T-cell (primary cell): Measurements from ENCODE around the gene COG6. TPM values are rescaled to one million over a fixed set of nuclear protein-coding genes. Genes with fewer than 3 reads are reported as not detected.

ENCODE experiments used
- ATAC-seq, 4 experiments: fragments of 200-7000 bp in 3 of 4; fragments of 150-1000 bp in 1 of 4; cut with Tn5 transposase; replicated peaks in 1 of 4; 1 replicate in 3 of 4; 2 replicates in 1 of 4; pipeline ENCODE4 v1.10.0; 2021; ENCODE audit warnings: moderate library complexity in 3 of 4, mild to moderate bottlenecking in 2 of 4, moderate number of reproducible peaks in 1 of 4
- CTCF ChIA-PET, 2 donors: fragments of 300-600 bp; sonication (Branson Sonifier 250); formaldehyde crosslinking; loops; one replicate each; lab custom pipeline; 2022; ENCODE audit warnings: antibody characterized with exemption in 2 of 2; lab: Charles Lee
- POLR2A ChIA-PET, 2 donors: fragments of 300-600 bp; sonication (Branson Sonifier 250); formaldehyde crosslinking; loops; one replicate each; lab custom pipeline; 2022; ENCODE audit warnings: antibody characterized with exemption in 2 of 2; lab: Charles Lee
- DNase-seq, 35 experiments: peaks; one replicate each; pipeline versions ENCODE4 v3.0.0 to v3.0.0-alpha.2; 2013 to 2023
- H3K27ac ChIP-seq: one replicate; pipeline ENCODE4 v1.5.1; 2013; ENCODE audit warnings: low read length
- H3K27me3 ChIP-seq, 2 experiments: replicated peaks in 1 of 2; 1 replicate in 1 of 2; 2 replicates in 1 of 2; pipeline versions ENCODE4 v1.6.1 to v1.7.0; 2013; ENCODE audit warnings: low read length in 1 of 2, mixed read lengths in 1 of 2; ENCODE audit not compliant: control insufficient read depth in 2 of 2, insufficient read depth in 2 of 2; ENCODE audit errors: extremely low read depth in 1 of 2
- H3K36me3 ChIP-seq, 2 donors: 1 replicate in 1 of 2; 2 replicates in 1 of 2; pipeline versions ENCODE4 v1.6.1 to v1.7.0; 2013; ENCODE audit warnings: low read length in 1 of 2; ENCODE audit not compliant: control insufficient read depth in 2 of 2, insufficient read depth in 1 of 2; ENCODE audit errors: extremely low read depth in 1 of 2
- H3K4me1 ChIP-seq, 2 experiments: 1 replicate in 1 of 2; 2 replicates in 1 of 2; pipeline versions ENCODE4 v1.6.1 to v1.7.0; 2013; ENCODE audit warnings: low read length in 2 of 2, mixed read lengths in 1 of 2; ENCODE audit not compliant: insufficient read depth in 2 of 2, control insufficient read depth in 1 of 2; ENCODE audit errors: extremely low read depth in 1 of 2
- H3K4me3 ChIP-seq, 2 donors: 1 replicate in 1 of 2; 2 replicates in 1 of 2; pipeline versions ENCODE4 v1.5.1 to v1.7.0; 2013; ENCODE audit warnings: mild to moderate bottlenecking in 2 of 2, low read length in 1 of 2, moderate library complexity in 1 of 2; ENCODE audit not compliant: control insufficient read depth in 1 of 2; ENCODE audit errors: extremely low read depth in 1 of 2
- H3K9me3 ChIP-seq: 2 replicates; pipeline ENCODE4 v1.7.0; 2013
- H3K27ac Mint-ChIP-seq, 2 donors: one replicate each; pipeline ENCODE4 v1.8.0; 2020 to 2021; ENCODE audit warnings: mild to moderate bottlenecking in 2 of 2, mixed read lengths in 2 of 2
- H3K27me3 Mint-ChIP-seq, 2 donors: one replicate each; pipeline ENCODE4 v1.8.0; 2021 to 2022; ENCODE audit warnings: mixed read lengths in 2 of 2
- H3K36me3 Mint-ChIP-seq: one replicate; pipeline ENCODE4 v1.8.0; 2021; ENCODE audit warnings: mixed read lengths
- H3K4me1 Mint-ChIP-seq, 3 donors: one replicate each; pipeline ENCODE4 v1.8.0; 2020 to 2022; ENCODE audit warnings: mixed read lengths in 3 of 3, mild to moderate bottlenecking in 1 of 3
- H3K4me3 Mint-ChIP-seq, 3 donors: one replicate each; pipeline ENCODE4 v1.8.0; 2020 to 2022; ENCODE audit warnings: mild to moderate bottlenecking in 3 of 3, mixed read lengths in 3 of 3, moderate library complexity in 3 of 3
- H3K9me3 Mint-ChIP-seq, 3 donors: one replicate each; pipeline ENCODE4 v1.8.0; 2020 to 2022; ENCODE audit warnings: mixed read lengths in 3 of 3
- WGBS: methylation state at CpG from one replicate; pipeline ENCODE4 v1.1.5; 2013; ENCODE audit warnings: missing lambda C conversion rate; ENCODE audit not compliant: insufficient coverage; 5-methylcytosine and 5-hydroxymethylcytosine counted together
- total RNA-seq, 35 experiments: library from RNA in 6 of 35; stranded (reverse) in 6 of 35; fragments of 120-200 nt in 1 of 35; gene quantifications; one replicate each; pipeline versions ENCODE4 v1.2.1 to v1.2.4 and lab custom pipeline; 2013 to 2026

Gene COG6
- total RNA-seq, 5 donors from 2014 or later (not counting 1 experiment from before 2014, with no cell fraction given), result 28.4 to 31.7 (median 30.7) TPM

- POLR2A ChIA-PET, result no interaction called here
Observed at GRCh38 chr13:39784347-39784746, 128.9 kb downstream of the COG6 start.

GRCh38 chr13:39786091-39786490 lies 130.6 kb downstream of the COG6 start:
- ChIA-PET CTCF (no interaction called here), POLR2A (interaction anchor here in 1 of 2 donors (0.6 kb wide), 1 partner anchor 903 kb away, joined by 3 read pairs; no protein-coding TSS in a partner anchor)
- WGBS, result 88% methylated on average over 4 of the region's 4 CpGs
- H3K36me3 Mint-ChIP-seq, result peaks cover 8% of the 10 kb centered on the region
- H3K27ac Mint-ChIP-seq, result no peak overlapping the region
- Histone ChIP-seq H3K4me1 (no peaks in the 10 kb centered on the region), H3K4me3 (no peak overlapping the region), H3K27me3 (no peaks in the 10 kb centered on the region), H3K27ac (no peak overlapping the region), H3K9me3 (peaks cover 6% of the 10 kb centered on the region), H3K36me3 (no peaks in the 10 kb centered on the region)
- H3K4me3 Mint-ChIP-seq, result no peak overlapping the region
- H3K4me1 Mint-ChIP-seq, result peaks cover 0 to 4% (median 1%) of the 10 kb centered on the region in 3 donors
- H3K9me3 Mint-ChIP-seq, result peaks cover 9 to 13% (median 10%) of the 10 kb centered on the region in 3 donors
- peaks cover 0 to 3% of the 10 kb centered on the region in 2 donors for H3K27me3 Mint-ChIP-seq
- ATAC-seq, result no peak
- DNase-seq, result no peak

More at GRCh38 chr13:39784347-39784746, 128.9 kb downstream of the COG6 start:
- H3K9me3 ChIP-seq, result no peaks in the 10 kb centered on the region
- H3K4me3 ChIP-seq, result no peak overlapping the region
- H3K36me3 Mint-ChIP-seq, result peaks cover 5% of the 10 kb centered on the region
- ATAC-seq, result no peak
- CTCF ChIA-PET, result no interaction called here
- peaks cover 0 to 3% of the 10 kb centered on the region in 2 donors for H3K27me3 Mint-ChIP-seq
- H3K4me1 ChIP-seq, result peaks cover 2 to 4% of the 10 kb centered on the region in 2 experiments
- peaks cover 5 to 10% (median 6%) of the 10 kb centered on the region in 3 donors for H3K9me3 Mint-ChIP-seq
- no peaks in the 10 kb centered on the region for H3K27me3 ChIP-seq
- no peaks in the 10 kb centered on the region for H3K36me3 ChIP-seq
- H3K4me3 Mint-ChIP-seq, result no peak overlapping the region
- no peak overlapping the region for H3K27ac Mint-ChIP-seq
- peaks cover 4 to 12% (median 12%) of the 10 kb centered on the region in 3 donors for H3K4me1 Mint-ChIP-seq
- 89% methylated on average over 1 of the region's 1 CpG for WGBS
- no peak for DNase-seq
- no peak overlapping the region for H3K27ac ChIP-seq

GRCh38 chr13:39787086-39787487 lies 131.6 kb downstream of the COG6 start:
- WGBS, result no CpG with 5 or more reads among the region's 1 CpG
- CTCF ChIA-PET, result no interaction called here
- no peaks in the 10 kb centered on the region for H3K27me3 ChIP-seq
- H3K27ac ChIP-seq, result no peak overlapping the region
- DNase-seq (no peak), ATAC-seq (no peak)
- H3K9me3 ChIP-seq, result peaks cover 6% of the 10 kb centered on the region
- H3K36me3 Mint-ChIP-seq, result peaks cover 9% of the 10 kb centered on the region
- H3K9me3 Mint-ChIP-seq, result peaks cover 9 to 14% (median 10%) of the 10 kb centered on the region in 3 donors
- POLR2A ChIA-PET, result no interaction called here
- H3K27ac Mint-ChIP-seq, result no peak overlapping the region
- H3K27me3 Mint-ChIP-seq, result peaks cover 0 to 3% of the 10 kb centered on the region in 2 donors
- no peak overlapping the region for H3K4me3 ChIP-seq
- no peak overlapping the region for H3K4me3 Mint-ChIP-seq
- H3K4me1 Mint-ChIP-seq, result no peaks in the 10 kb centered on the region
- H3K4me1 ChIP-seq, result no peaks in the 10 kb centered on the region
- no peaks in the 10 kb centered on the region for H3K36me3 ChIP-seq

- Histone ChIP-seq H3K27me3 (no peaks in the 10 kb centered on the region), H3K27ac (no peak overlapping the region), H3K36me3 (no peaks in the 10 kb centered on the region), H3K4me1 (no peaks in the 10 kb centered on the region), H3K4me3 (no peak overlapping the region), H3K9me3 (peaks cover 6% of the 10 kb centered on the region)
- POLR2A ChIA-PET, result no interaction called here
- WGBS, result 86% methylated on average over 1 of the region's 5 CpGs
- ATAC-seq, result no peak
- Mint-ChIP-seq H3K27me3 (peaks cover 0 to 3% of the 10 kb centered on the region in 2 donors), H3K36me3 (peaks cover 10% of the 10 kb centered on the region), H3K9me3 (peaks cover 9 to 18% (median 10%) of the 10 kb centered on the region in 3 donors), H3K4me3 (no peak overlapping the region), H3K27ac (no peak overlapping the region), H3K4me1 (no peaks in the 10 kb centered on the region)
- CTCF ChIA-PET, result no interaction called here
- DNase-seq, result no peak
Observed at GRCh38 chr13:39788102-39788501, 132.6 kb downstream of the COG6 start.

- DNase-seq (no peak), ATAC-seq (no peak)
- Histone ChIP-seq H3K4me1 (no peaks in the 10 kb centered on the region), H3K36me3 (no peaks in the 10 kb centered on the region), H3K27me3 (no peaks in the 10 kb centered on the region), H3K9me3 (peaks cover 6% of the 10 kb centered on the region), H3K27ac (no peak overlapping the region), H3K4me3 (no peak overlapping the region)
- Mint-ChIP-seq H3K4me3 (no peak overlapping the region), H3K27me3 (peaks cover 0 to 3% of the 10 kb centered on the region in 2 donors), H3K4me1 (no peaks in the 10 kb centered on the region), H3K36me3 (peaks cover 10% of the 10 kb centered on the region), H3K27ac (no peak overlapping the region), H3K9me3 (peaks cover 9 to 27% (median 10%) of the 10 kb centered on the region in 3 donors)
- ChIA-PET POLR2A (no interaction called here), CTCF (no interaction called here)
- WGBS, result 89% methylated on average over 2 of the region's 5 CpGs
Observed at GRCh38 chr13:39789451-39789850, 134.0 kb downstream of the COG6 start.

Other genes with a start within 250 kb of the COG6 start
- under 1 TPM in 4 of 5 donors, not detected in 1; 0.16 to 0.46 (median 0.21) TPM for gene LHFPL6, start 52.5 kb upstream of the COG6 start, total RNA-seq